Ishikawa (cell line): ENCODE data around the gene LCNL1.

Experiments
- CREB1 ChIP-seq: IDR thresholded peaks from 2 replicates; pipeline ENCODE4 v1.6.1; 2012; ENCODE audit warnings: low read depth
- EP300 ChIP-seq: IDR thresholded peaks from 2 replicates; pipeline ENCODE4 v1.6.1; 2012; ENCODE audit warnings: borderline replicate concordance
- NFIC ChIP-seq: IDR thresholded peaks from 2 replicates; pipeline ENCODE4 v1.6.1; 2012
- RAD21 ChIP-seq: IDR thresholded peaks from 2 replicates; pipeline ENCODE4 v1.6.1; 2012; ENCODE audit warnings: low read depth
- TAF1 ChIP-seq: IDR thresholded peaks from 2 replicates; pipeline ENCODE4 v1.6.1; 2012; ENCODE audit warnings: low read depth, mild to moderate bottlenecking
- TF ChIP-seq, protein P1 (sequence below): IDR thresholded peaks from 2 replicates; pipeline ENCODE4 v1.6.1; 2012; ENCODE audit warnings: low read depth, mild to moderate bottlenecking

DNA sequence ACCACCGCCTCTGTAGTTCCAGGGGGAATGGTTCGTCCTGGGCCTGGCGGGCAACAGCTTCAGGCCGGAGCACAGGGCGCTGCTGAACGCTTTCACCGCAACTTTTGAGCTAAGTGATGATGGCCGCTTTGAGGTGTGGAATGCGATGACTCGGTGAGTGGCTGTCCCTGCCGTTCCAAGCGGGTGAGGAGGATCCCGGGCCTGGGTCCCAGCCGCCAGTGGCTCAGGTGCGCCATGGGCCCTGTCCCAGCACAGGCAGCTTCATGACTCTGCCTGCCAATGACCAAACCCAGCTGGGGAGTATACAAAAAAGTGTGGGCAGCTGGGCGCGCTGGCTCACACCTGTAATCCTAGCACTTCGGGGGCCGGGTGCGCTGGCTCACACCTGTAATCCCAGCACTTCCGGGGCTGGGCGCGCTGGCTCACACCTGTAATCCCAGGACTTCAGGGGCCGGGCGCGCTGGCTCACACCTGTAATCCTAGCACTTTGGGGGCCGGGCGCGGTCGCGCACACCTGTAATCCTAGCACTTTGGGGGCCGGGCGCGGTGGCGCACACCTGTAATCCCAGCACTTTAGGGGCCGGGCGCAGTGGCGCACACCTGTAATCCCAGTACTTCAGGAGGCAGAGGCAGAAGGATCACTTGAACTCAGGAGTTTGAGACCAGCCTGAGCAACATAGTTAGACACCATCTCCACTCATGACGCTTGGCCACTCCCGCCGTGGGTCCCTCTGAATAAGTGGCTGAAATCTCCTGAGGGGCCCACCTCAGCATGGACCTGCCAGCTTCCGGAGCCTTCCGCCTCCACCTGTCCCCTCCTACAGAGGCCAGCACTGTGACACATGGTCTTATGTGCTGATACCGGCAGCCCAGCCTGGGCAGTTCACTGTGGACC, 29.7 kb upstream of the LCNL1 start:
- TF ChIP-seq RAD21 (no peak), TAF1 (no peak), EP300 (no peak), CREB1 (no peak), NFIC (no peak)
- TF ChIP-seq, protein P1, sequence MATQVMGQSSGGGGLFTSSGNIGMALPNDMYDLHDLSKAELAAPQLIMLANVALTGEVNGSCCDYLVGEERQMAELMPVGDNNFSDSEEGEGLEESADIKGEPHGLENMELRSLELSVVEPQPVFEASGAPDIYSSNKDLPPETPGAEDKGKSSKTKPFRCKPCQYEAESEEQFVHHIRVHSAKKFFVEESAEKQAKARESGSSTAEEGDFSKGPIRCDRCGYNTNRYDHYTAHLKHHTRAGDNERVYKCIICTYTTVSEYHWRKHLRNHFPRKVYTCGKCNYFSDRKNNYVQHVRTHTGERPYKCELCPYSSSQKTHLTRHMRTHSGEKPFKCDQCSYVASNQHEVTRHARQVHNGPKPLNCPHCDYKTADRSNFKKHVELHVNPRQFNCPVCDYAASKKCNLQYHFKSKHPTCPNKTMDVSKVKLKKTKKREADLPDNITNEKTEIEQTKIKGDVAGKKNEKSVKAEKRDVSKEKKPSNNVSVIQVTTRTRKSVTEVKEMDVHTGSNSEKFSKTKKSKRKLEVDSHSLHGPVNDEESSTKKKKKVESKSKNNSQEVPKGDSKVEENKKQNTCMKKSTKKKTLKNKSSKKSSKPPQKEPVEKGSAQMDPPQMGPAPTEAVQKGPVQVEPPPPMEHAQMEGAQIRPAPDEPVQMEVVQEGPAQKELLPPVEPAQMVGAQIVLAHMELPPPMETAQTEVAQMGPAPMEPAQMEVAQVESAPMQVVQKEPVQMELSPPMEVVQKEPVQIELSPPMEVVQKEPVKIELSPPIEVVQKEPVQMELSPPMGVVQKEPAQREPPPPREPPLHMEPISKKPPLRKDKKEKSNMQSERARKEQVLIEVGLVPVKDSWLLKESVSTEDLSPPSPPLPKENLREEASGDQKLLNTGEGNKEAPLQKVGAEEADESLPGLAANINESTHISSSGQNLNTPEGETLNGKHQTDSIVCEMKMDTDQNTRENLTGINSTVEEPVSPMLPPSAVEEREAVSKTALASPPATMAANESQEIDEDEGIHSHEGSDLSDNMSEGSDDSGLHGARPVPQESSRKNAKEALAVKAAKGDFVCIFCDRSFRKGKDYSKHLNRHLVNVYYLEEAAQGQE = no peak
